Measurements from ENCODE around the gene PPM1L. TPM values are rescaled to one million over a fixed set of nuclear protein-coding genes. Genes with fewer than 3 reads are reported as not detected.

PPM1L gene
- polyA plus RNA-seq, 3 donors = 6.9 to 7.8 (median 7.7) TPM

DNA sequence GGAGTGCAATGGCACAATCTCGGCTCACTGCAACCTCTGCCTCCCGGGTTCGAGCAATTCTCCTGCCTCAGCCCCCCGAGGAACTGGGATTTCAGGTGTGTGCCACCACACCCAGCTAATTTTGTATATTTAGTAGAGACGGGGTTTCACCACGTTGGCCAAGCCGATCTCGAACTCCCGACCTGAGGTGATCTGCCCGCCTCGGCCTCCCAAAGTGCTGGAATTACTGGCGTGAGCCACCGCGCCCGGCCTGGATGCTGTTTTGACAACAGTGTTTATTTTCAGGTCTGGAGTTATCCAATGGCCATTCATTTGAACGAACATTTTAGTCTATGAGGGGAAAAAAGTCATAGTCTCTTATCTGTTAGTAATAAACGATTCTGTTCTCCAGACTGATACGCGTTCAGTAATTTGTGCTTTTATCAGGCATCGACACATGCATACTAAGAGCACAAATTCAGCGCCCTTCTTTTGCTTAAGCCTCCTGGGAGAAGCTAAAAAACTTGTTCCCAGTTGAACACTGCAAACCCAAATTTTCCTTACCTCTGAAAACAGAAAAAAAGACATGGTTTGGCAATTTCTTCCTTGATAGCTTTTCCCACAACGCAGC is 347.9 kb downstream of the PPM1L start:
- no peak for DNase-seq (ENCODE audit: extremely low read depth in 1 of 11, low read depth in 9 of 11, low spot score in 4 of 11)

DNA sequence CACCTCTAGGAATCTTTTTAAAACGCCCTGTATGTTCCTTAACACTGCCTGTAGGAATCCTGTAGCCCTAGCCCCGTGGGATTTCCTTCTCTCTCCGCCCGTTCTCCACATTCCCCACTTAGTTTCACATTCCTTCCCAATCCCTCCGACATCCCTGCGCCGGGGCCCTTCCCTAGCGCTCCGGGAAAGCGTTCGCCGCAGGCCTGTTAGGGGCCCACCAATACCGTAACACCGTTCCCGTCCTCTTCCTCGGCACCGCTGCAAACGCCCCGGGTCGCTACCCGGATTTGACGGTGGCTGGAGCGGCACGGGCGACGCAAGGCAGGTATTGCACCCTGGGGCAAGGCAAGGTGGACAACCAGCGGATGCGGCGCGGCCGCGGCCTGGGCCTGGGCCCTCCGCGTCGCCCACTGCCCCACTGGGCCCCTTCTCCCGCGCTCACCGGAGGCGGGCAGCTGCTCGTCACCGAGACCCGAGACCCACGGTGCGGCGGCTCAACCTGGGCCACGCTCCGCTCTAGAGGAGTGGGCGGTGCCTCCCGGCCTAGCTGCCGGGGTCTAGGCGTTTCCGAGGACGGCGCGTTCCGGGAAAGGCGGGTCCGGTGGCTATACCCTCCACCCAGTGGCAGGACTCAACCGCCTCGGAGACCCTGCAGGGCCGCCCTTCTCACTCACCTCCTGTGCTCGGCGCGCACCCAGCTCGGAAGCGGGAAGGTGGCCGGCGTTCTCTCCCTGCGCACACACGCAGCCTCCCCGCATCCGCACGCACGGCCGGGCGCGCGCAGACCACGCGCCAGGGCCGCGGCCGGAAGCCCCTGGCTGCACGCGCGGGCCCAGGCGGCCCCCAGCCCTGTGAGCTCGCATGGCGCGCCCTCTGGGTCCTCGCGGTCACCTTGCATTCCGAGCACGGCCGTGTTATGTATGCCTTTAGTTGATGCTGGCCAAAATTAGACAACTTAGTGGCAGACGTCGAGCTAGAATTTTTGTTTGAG is 348.8 kb downstream of the PPM1L start, which contains the start of gene B3GALNT1:
Gene B3GALNT1 (minus strand): TSS at position 789 of the 991 bp plus-strand sequence. CDS start 18,595 bp downstream, outside the sequence.
- DNase-seq (ENCODE audit: extremely low read depth in 1 of 11, low read depth in 9 of 11, low spot score in 4 of 11) = peak; percentile 29 to 64 (median 51)

DNA sequence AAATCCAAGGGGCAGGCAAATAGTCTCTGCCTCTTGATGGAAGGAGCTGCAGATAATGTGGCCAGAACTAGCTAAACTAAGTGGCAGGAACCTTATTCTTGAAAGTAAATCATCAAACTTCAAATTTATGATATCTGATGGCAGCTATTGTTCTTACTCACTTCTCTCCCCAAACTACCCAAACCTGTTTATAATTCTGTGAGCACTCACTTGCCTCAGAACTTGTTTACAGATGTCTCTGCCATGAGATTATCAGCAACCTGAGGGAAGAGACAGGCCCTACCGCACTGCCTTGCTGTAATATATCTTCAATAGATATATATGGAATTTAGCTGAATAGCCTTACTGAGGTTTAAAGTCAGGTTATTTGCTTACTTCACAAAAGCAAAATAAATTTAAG is 351.3 kb downstream of the PPM1L start:
- DNase-seq (ENCODE audit: extremely low read depth in 1 of 11, low read depth in 9 of 11, low spot score in 4 of 11) = no peak

DNA sequence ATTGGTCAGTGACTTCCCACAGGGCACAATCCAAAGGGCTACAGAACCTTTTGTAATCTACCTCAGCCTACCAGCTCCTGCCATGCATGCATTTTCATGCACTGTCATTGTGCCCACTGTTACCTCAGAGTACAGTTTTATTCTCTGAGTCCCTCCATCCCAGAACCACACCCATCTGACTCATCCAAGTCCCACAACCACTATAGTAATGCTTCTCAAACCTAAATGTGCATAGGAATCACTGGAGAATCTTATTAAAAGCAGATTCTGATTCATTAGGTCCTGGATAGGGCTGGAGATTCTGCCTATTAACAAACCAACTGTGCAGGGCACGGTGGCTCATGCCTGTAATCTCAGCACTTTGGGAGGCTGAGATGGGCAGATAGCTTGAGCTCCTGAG is 352.8 kb downstream of the PPM1L start:
- DNase-seq (ENCODE audit: extremely low read depth in 1 of 11, low read depth in 9 of 11, low spot score in 4 of 11) = no peak

DNA sequence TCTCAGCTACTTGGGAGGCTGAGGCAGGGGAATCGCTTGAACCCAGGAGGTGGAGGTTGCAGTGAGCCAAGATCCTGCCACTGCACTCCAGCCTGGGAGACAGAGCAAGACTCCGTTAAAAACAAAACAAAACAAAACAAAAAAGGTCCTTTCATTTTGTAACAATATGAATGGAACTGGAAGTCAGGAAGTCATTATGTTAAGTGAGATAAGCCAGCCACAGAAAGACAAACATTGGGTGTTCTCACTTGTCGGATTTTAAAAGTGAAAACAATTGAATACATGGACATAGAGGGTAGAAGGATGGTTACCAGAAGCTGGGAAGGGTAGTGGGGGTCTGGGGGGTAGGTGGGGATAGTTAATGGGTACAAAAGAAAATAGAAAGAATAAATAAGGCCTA is 361.6 kb downstream of the PPM1L start:
- DNase-seq (ENCODE audit: extremely low read depth in 1 of 11, low read depth in 9 of 11, low spot score in 4 of 11) = no peak

DNA sequence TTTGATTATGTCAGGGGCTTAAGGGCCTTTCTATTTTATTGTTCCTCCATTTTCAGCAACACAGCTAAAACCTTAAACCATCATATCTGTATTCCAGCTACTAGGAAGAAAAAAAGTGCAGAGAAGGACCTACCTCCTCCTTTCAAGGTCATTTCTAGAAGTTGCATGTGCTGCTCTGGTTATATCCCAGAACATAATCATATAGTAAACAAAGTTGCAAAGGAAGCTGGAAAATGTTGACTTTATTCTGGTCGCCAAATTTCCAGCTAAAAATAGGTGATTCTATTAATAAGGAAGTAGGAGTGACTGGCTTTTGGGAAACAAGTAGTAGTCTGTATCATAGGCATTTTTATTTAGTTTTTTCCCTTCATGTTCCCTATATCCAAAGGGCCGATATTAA is 370.5 kb downstream of the PPM1L start:
- no peak for DNase-seq (ENCODE audit: extremely low read depth in 1 of 11, low read depth in 9 of 11, low spot score in 4 of 11)

Other genes with a start within 250 kb of the PPM1L start
- 10 to 100 TPM; 57.4 to 88.8 (median 80.7) TPM for gene KPNA4, start 190.7 kb upstream of the PPM1L start, polyA plus RNA-seq (ENCODE audit: insufficient read length in 3 of 3)
- gene ARL14, start 79.1 kb upstream of the PPM1L start, polyA plus RNA-seq (ENCODE audit: insufficient read length in 3 of 3) = not detected